Mesenchymal stem cell (in vitro differentiated cells and primary cell): ENCODE measurements around the gene ROBO1.

ENCODE experiments used
- DNase-seq: peaks from one replicate; pipeline ENCODE4 v3.0.0-alpha.2; 2013
- H2AFZ ChIP-seq: one replicate; pipeline ENCODE4 v1.6.1; 2013; ENCODE audit warnings: low read depth, mild to moderate bottlenecking, control low read depth, inconsistent platforms, low read length, moderate library complexity
- H2AK5ac ChIP-seq: 2 replicates; pipeline ENCODE4 v1.6.1; 2013; ENCODE audit warnings: low read length, moderate library complexity, mild to moderate bottlenecking, inconsistent platforms; ENCODE audit not compliant: severe bottlenecking
- H2BK120ac ChIP-seq: one replicate; pipeline ENCODE4 v1.6.1; 2013; ENCODE audit warnings: low read depth, mild to moderate bottlenecking, inconsistent platforms, low read length, moderate library complexity
- H2BK12ac ChIP-seq, 2 experiments: one replicate each; pipeline ENCODE4 v1.6.1; 2013; ENCODE audit warnings: inconsistent platforms in 2 of 2, low read length in 2 of 2, mild to moderate bottlenecking in 2 of 2, moderate library complexity in 2 of 2, control low read depth in 1 of 2
- H2BK15ac ChIP-seq: one replicate; pipeline ENCODE4 v1.6.1; 2013; ENCODE audit warnings: mild to moderate bottlenecking, low read depth, inconsistent platforms; ENCODE audit not compliant: poor library complexity, severe bottlenecking
- H2BK5ac ChIP-seq: 2 replicates; pipeline ENCODE4 v1.6.1; 2013; ENCODE audit warnings: low read depth, mild to moderate bottlenecking, low read length, control low read depth, inconsistent platforms; ENCODE audit not compliant: poor library complexity, severe bottlenecking
- H3K14ac ChIP-seq, 2 experiments: one replicate each; pipeline ENCODE4 v1.6.1; 2013; ENCODE audit warnings: inconsistent platforms in 2 of 2, low read length in 2 of 2, control low read depth in 1 of 2, mild to moderate bottlenecking in 1 of 2, moderate library complexity in 1 of 2
- H3K18ac ChIP-seq, 2 experiments: one replicate each; pipeline ENCODE4 v1.6.1; 2013; ENCODE audit warnings: inconsistent platforms in 2 of 2, low read length in 2 of 2, control low read depth in 1 of 2, low read depth in 1 of 2, mild to moderate bottlenecking in 1 of 2
- H3K23ac ChIP-seq, 2 experiments: one replicate each; pipeline ENCODE4 v1.6.1; 2013; ENCODE audit warnings: inconsistent platforms in 2 of 2, low read length in 2 of 2, mild to moderate bottlenecking in 2 of 2, moderate library complexity in 2 of 2, control low read depth in 1 of 2
- H3K27ac ChIP-seq: 2 replicates; pipeline ENCODE4 v1.5.1; 2013; ENCODE audit warnings: mild to moderate bottlenecking, moderate library complexity, low read length, control low read depth, inconsistent platforms; ENCODE audit not compliant: poor library complexity, severe bottlenecking
- H3K27me3 ChIP-seq, 2 experiments: 2 replicates each; pipeline versions ENCODE4 v1.6.1 to v1.7.0; 2013; ENCODE audit warnings: low read length in 2 of 2, mild to moderate bottlenecking in 2 of 2, moderate library complexity in 2 of 2, control low read depth in 1 of 2, inconsistent platforms in 1 of 2; ENCODE audit not compliant: control insufficient read depth in 1 of 2, insufficient read depth in 1 of 2
- H3K36me3 ChIP-seq, 2 experiments: 2 replicates each; pipeline versions ENCODE4 v1.6.1 to v1.7.0; 2013; ENCODE audit warnings: low read length in 2 of 2, control low read depth in 1 of 2, inconsistent platforms in 1 of 2, low read depth in 1 of 2, mild to moderate bottlenecking in 1 of 2; ENCODE audit not compliant: insufficient read depth in 2 of 2, control insufficient read depth in 1 of 2
- H3K4ac ChIP-seq, 2 experiments: one replicate each; pipeline ENCODE4 v1.6.1; 2013; ENCODE audit warnings: inconsistent platforms in 2 of 2, low read length in 2 of 2, mild to moderate bottlenecking in 2 of 2, moderate library complexity in 2 of 2, control low read depth in 1 of 2, low read depth in 1 of 2
- H3K4me1 ChIP-seq: 2 replicates; pipeline ENCODE4 v1.6.1; 2013; ENCODE audit warnings: low read depth, low read length, control low read depth; ENCODE audit not compliant: control insufficient read depth, insufficient read depth
- H3K4me2 ChIP-seq: 2 replicates; pipeline ENCODE4 v1.6.1; 2013; ENCODE audit warnings: low read length, mild to moderate bottlenecking, inconsistent platforms; ENCODE audit not compliant: poor library complexity, severe bottlenecking
- H3K4me3 ChIP-seq, 2 experiments: 2 replicates each; pipeline versions ENCODE4 v1.5.1 to v1.7.0; 2013; ENCODE audit warnings: low read length in 2 of 2, mild to moderate bottlenecking in 2 of 2, control low read depth in 1 of 2, low read depth in 1 of 2; ENCODE audit not compliant: insufficient read depth in 1 of 2
- H3K79me1 ChIP-seq: replicated peaks from 2 replicates; pipeline ENCODE4 v1.6.1; 2013; ENCODE audit warnings: mild to moderate bottlenecking, control low read depth, low read length, inconsistent platforms; ENCODE audit not compliant: poor library complexity, severe bottlenecking
- H3K9ac ChIP-seq: 2 replicates; pipeline ENCODE4 v1.7.0; 2013; ENCODE audit warnings: mild to moderate bottlenecking, low read length, moderate library complexity
- H3K9me3 ChIP-seq: 2 replicates; pipeline ENCODE4 v1.7.0; 2013; ENCODE audit warnings: mild to moderate bottlenecking, low read length; ENCODE audit not compliant: control insufficient read depth
- H4K8ac ChIP-seq: one replicate; pipeline ENCODE4 v1.6.1; 2013; ENCODE audit warnings: inconsistent platforms, mild to moderate bottlenecking, low read length, moderate library complexity
- H4K91ac ChIP-seq: one replicate; pipeline ENCODE4 v1.6.1; 2013; ENCODE audit warnings: mild to moderate bottlenecking, low read length, inconsistent platforms
- WGBS: methylation state at CpG from one replicate; pipeline ENCODE4 v1.1.7; 2013; ENCODE audit warnings: mixed read lengths; 5-methylcytosine and 5-hydroxymethylcytosine counted together

Gene ROBO1

DNA sequence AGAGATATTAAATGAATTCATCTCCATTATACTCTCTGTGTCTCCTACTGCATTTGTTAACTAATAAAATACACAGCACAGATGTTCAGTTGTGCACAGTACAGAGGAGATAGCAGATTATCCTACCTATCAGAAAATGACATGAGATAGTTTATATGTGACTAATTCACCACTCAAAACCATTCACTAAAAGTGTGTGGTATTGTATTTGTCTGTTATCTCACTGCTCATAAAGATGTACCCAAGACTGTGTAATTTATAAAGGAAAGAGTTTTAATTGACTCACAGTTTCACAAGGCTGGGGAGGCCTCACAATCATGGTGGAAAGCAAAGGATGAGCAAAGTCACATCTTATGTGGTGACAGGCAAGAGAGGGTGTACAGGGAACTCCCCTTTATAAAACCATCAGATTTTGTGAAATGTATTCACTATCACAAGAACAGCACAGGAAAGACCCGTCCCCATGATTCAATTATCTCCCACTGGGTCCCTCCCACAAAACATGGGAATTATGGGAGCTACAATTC, 936.3 kb downstream of the ROBO1 start:
- Histone ChIP-seq H3K27me3 (no peaks in the 10 kb centered on the region), H2BK12ac (no peak overlapping the region), H3K36me3 (no peaks in the 10 kb centered on the region), H2BK5ac (no peak overlapping the region), H3K27ac (no peak overlapping the region), H3K9ac (no peak overlapping the region), H3K14ac (no peak overlapping the region), H2BK15ac (no peak overlapping the region), H3K9me3 (no peaks in the 10 kb centered on the region), H3K79me1 (peaks cover 3% of the 10 kb centered on the region), H2BK120ac (no peak overlapping the region), H3K4ac (no peak overlapping the region), H3K23ac (no peak overlapping the region), H2AK5ac (no peak overlapping the region), H4K8ac (no peak overlapping the region), H3K4me2 (no peak overlapping the region), H3K4me1 (no peaks in the 10 kb centered on the region), H4K91ac (no peak overlapping the region), H3K4me3 (no peak overlapping the region), H3K18ac (no peak overlapping the region), H2AFZ (no peak overlapping the region)
- no peak for DNase-seq
- WGBS, result no CpG with 5 or more reads among the region's 1 CpG

DNA sequence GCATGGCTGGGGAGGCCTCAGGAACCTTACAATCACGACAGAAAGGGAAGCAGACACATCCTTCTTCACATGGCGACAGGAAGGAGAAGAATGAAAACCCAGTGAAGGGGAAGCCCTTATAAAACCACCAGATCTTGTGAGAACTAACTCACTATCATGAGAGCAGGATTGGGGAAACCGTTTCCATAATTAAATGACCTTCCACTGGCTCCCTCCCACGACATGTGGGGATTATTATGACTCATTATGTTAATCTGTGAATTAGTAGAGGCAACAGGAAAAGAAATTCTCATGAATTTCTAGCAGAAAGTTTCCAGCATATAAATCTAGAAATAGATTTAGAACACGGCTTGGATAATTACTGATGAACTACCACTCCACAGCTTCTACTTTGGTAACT, 937.3 kb downstream of the ROBO1 start:
- no peak for DNase-seq
- no peak overlapping the region for H2BK15ac ChIP-seq
- H3K27me3 ChIP-seq, result no peaks in the 10 kb centered on the region
- H3K14ac ChIP-seq, result no peak overlapping the region
- H3K18ac ChIP-seq, result no peak overlapping the region
- H3K9ac ChIP-seq, result no peak overlapping the region
- H3K4ac ChIP-seq, result no peak overlapping the region
- no peak overlapping the region for H4K8ac ChIP-seq
- H2BK12ac ChIP-seq, result no peak overlapping the region
- no peak overlapping the region for H2AK5ac ChIP-seq
- no peaks in the 10 kb centered on the region for H3K9me3 ChIP-seq
- no peak overlapping the region for H3K4me3 ChIP-seq
- H4K91ac ChIP-seq, result no peak overlapping the region
- H3K36me3 ChIP-seq, result no peaks in the 10 kb centered on the region
- no peak overlapping the region for H2AFZ ChIP-seq
- WGBS, result 100% methylated on average over 2 of the region's 5 CpGs
- peaks cover 3% of the 10 kb centered on the region for H3K79me1 ChIP-seq
- no peak overlapping the region for H2BK5ac ChIP-seq
- no peaks in the 10 kb centered on the region for H3K4me1 ChIP-seq
- H3K23ac ChIP-seq, result no peak overlapping the region
- H3K4me2 ChIP-seq, result no peak overlapping the region
- H3K27ac ChIP-seq, result no peak overlapping the region
- no peak overlapping the region for H2BK120ac ChIP-seq

DNA sequence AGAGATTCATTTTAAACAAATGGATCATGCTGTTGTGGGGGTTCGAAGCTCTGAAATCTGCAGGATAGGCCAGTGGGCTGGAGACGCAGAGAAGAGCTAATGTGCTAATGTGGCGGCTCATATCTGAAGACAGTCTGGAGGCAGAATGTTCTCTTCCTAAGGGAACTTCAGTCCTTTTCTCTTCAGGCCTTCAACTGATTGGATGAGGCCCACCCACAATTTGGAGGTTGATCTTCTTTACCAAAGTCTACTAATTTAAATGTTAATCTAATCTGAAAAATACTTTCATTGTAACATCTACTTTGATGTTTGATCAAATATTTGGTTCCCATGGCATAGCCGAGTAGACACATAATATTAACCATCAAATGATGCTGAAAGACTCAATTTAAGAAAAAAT, 940.2 kb downstream of the ROBO1 start:
- Histone ChIP-seq H3K79me1 (peaks cover 1% of the 10 kb centered on the region), H3K18ac (no peak overlapping the region), H3K36me3 (no peaks in the 10 kb centered on the region), H2BK12ac (no peak overlapping the region), H3K4ac (no peak overlapping the region), H3K9me3 (no peaks in the 10 kb centered on the region), H3K4me2 (no peak overlapping the region), H2AFZ (no peak overlapping the region), H2BK15ac (no peak overlapping the region), H3K4me3 (no peak overlapping the region), H4K8ac (no peak overlapping the region), H3K14ac (no peak overlapping the region), H3K4me1 (no peaks in the 10 kb centered on the region), H3K23ac (no peak overlapping the region), H2BK120ac (no peak overlapping the region), H3K27me3 (no peaks in the 10 kb centered on the region), H2BK5ac (no peak overlapping the region), H3K9ac (no peak overlapping the region), H4K91ac (no peak overlapping the region), H2AK5ac (no peak overlapping the region), H3K27ac (no peak overlapping the region)
- 93% methylated on average over 2 of the region's 4 CpGs for WGBS
- DNase-seq, result no peak

DNA sequence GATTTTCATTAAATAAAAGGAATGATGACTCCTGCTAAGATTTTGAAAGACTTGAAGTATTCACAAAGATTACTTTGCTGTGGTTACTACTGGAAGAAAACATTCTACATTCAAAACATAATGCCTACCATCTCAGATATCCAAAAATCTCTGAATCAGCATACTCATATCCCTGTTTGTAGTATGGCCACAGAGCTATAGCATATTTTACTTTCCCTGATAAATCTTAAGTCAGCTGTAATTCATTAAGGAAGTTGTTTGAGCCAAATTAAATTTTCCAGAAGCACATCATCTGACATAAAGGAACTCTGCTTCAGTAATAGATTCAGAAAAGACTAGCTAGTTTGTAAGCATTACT, 942.0 kb downstream of the ROBO1 start:
- Histone ChIP-seq H3K79me1 (peaks cover 3% of the 10 kb centered on the region), H3K9ac (no peak overlapping the region), H2BK5ac (no peak overlapping the region), H2BK120ac (no peak overlapping the region), H3K4me2 (no peak overlapping the region), H3K4me3 (no peak overlapping the region), H3K18ac (no peak overlapping the region), H2AK5ac (no peak overlapping the region), H4K8ac (no peak overlapping the region), H3K4me1 (no peaks in the 10 kb centered on the region), H3K14ac (no peak overlapping the region), H3K4ac (no peak overlapping the region), H3K27ac (no peak overlapping the region), H2BK15ac (no peak overlapping the region), H2AFZ (no peak overlapping the region), H3K36me3 (no peaks in the 10 kb centered on the region), H4K91ac (no peak overlapping the region), H3K27me3 (no peaks in the 10 kb centered on the region), H2BK12ac (no peak overlapping the region), H3K23ac (no peak overlapping the region), H3K9me3 (no peaks in the 10 kb centered on the region)
- DNase-seq, result no peak
